HCT116 (cell line): ENCODE data around the gene NIPAL4. TPM values are rescaled to one million over a fixed set of nuclear protein-coding genes. Genes with fewer than 3 reads are reported as not detected.

Experiments used
- ATAC-seq: fragments of 200-7000 bp; cut with Tn5 transposase; 2 replicates; pipeline ENCODE4 v1.9.1; 2020; ENCODE audit warnings: mild to moderate bottlenecking, moderate library complexity
- BruUV-seq: library from RNA; stranded (reverse); fragments of 400-500 nt; replicated peaks from 2 replicates; lab custom pipeline; 2021; lab: Mats Ljungman, UMichigan
- CTCF ChIA-PET: fragments of 300-600 bp; sonication (Branson Sonifier 250); formaldehyde crosslinking; loops from one replicate; lab custom pipeline; 2021; ENCODE audit warnings: antibody characterized with exemption; lab: Charles Lee
- POLR2A ChIA-PET: fragments of 300-600, 350-600 bp; sonication (Branson Sonifier 250); formaldehyde crosslinking; loops from one replicate; lab custom pipeline; 2021; ENCODE audit warnings: antibody characterized with exemption; lab: Charles Lee
- RAD21 ChIA-PET, 2 experiments: fragments of 300-600 bp; sonication (Branson Sonifier 250); formaldehyde crosslinking; loops; one replicate each; lab custom pipeline; 2023; ENCODE audit warnings: low total read pairs in 2 of 2; ENCODE audit not compliant: uncharacterized antibody in 2 of 2, unreplicated experiment in 2 of 2, low non-redundant PET in 1 of 2; lab: Charles Lee
- DNase-seq: peaks from one replicate; pipeline ENCODE4 v3.0.0-alpha.2; 2010; ENCODE audit warnings: low read depth, low spot score
- H2AFZ ChIP-seq: fragments of 200-600 bp; shearing (Covaris generic), sonication (generic); 2 replicates; pipeline ENCODE4 v1.6.1; 2017; ENCODE audit warnings: low read depth, mixed run types, mixed read lengths, antibody characterized with exemption, low read length; ENCODE audit not compliant: poor library complexity, severe bottlenecking
- H3K27ac ChIP-seq: 2 replicates; pipeline ENCODE4 v1.5.1; 2012; ENCODE audit warnings: low read depth, low read length
- H3K27me3 ChIP-seq: fragments of 200-600 bp; sonication (generic); 2 replicates; pipeline ENCODE4 v1.6.1; 2016; ENCODE audit warnings: mixed run types, low read length, mixed read lengths; ENCODE audit not compliant: insufficient read depth
- H3K36me3 ChIP-seq, 2 experiments: fragments of 200-500 bp in 1 of 2; fragments of 200-600 bp in 1 of 2; sonication (Bioruptor generic) in 1 of 2; sonication (generic) in 1 of 2; 2 replicates each; pipeline versions ENCODE4 v1.5.1 to v1.6.1; 2014 to 2016; ENCODE audit warnings: low read length in 2 of 2, inconsistent platforms in 1 of 2, mixed read lengths in 1 of 2, mixed run types in 1 of 2; ENCODE audit not compliant: insufficient read depth in 2 of 2, control insufficient read depth in 1 of 2
- H3K4me1 ChIP-seq, 2 experiments: fragments of 200-600 bp in 1 of 2; sonication (generic) in 1 of 2; 2 replicates each; pipeline versions ENCODE4 v1.5.1 to v1.6.1; 2012 to 2017; ENCODE audit warnings: low read length in 2 of 2, inconsistent platforms in 1 of 2, mild to moderate bottlenecking in 1 of 2, mixed read lengths in 1 of 2, mixed run types in 1 of 2, moderate library complexity in 1 of 2; ENCODE audit not compliant: insufficient read depth in 2 of 2, control insufficient read depth in 1 of 2
- H3K4me2 ChIP-seq: fragments of 200-600 bp; sonication (generic); 2 replicates; pipeline ENCODE4 v1.6.1; 2017; ENCODE audit warnings: mixed run types, low read length, mixed read lengths
- H3K4me3 ChIP-seq, 2 experiments: fragments of 200-600 bp in 1 of 2; sonication (generic) in 1 of 2; replicated peaks in 1 of 2; 2 replicates each; pipeline ENCODE4 v1.5.1; 2011 to 2016; ENCODE audit warnings: low read length in 2 of 2, control low read depth in 1 of 2, low read depth in 1 of 2, mild to moderate bottlenecking in 1 of 2, mixed read lengths in 1 of 2, mixed run types in 1 of 2
- H3K79me2 ChIP-seq: fragments of 200-600 bp; sonication (generic); 2 replicates; pipeline ENCODE4 v1.6.1; 2017; ENCODE audit warnings: mild to moderate bottlenecking, mixed run types, low read length, moderate library complexity, mixed read lengths; ENCODE audit not compliant: insufficient read depth
- H3K9ac ChIP-seq: fragments of 200-600 bp; sonication (generic); 2 replicates; pipeline ENCODE4 v1.6.1; 2016; ENCODE audit warnings: low read length, mixed read lengths
- H3K9me2 ChIP-seq: fragments of 200-600 bp; sonication (generic), shearing (Covaris generic); 2 replicates; pipeline ENCODE4 v1.6.1; 2017; ENCODE audit warnings: mixed run types, mild to moderate bottlenecking, moderate library complexity; ENCODE audit not compliant: insufficient read depth
- H3K9me3 ChIP-seq, 2 experiments: fragments of 200-500 bp in 1 of 2; fragments of 200-600 bp in 1 of 2; sonication (Bioruptor generic) in 1 of 2; sonication (generic) in 1 of 2; 2 replicates each; pipeline ENCODE4 v1.6.1; 2014 to 2017; ENCODE audit warnings: low read length in 2 of 2, mixed read lengths in 2 of 2, inconsistent platforms in 1 of 2, low read depth in 1 of 2, mild to moderate bottlenecking in 1 of 2, mixed run types in 1 of 2, moderate library complexity in 1 of 2; ENCODE audit not compliant: control insufficient read depth in 1 of 2, insufficient read depth in 1 of 2
- H4K20me1 ChIP-seq: fragments of 200-600 bp; sonication (generic), shearing (Covaris generic); 2 replicates; pipeline ENCODE4 v1.6.1; 2017; ENCODE audit warnings: mixed run types, mild to moderate bottlenecking, moderate library complexity; ENCODE audit not compliant: insufficient read depth
- EGR1 ChIP-seq: IDR thresholded peaks from 2 replicates; pipeline ENCODE4 v1.6.1; 2012; ENCODE audit warnings: low read depth
- EZH2 ChIP-seq: fragments of 200-600 bp; sonication (generic); IDR thresholded peaks from 2 replicates; pipeline ENCODE4 v1.6.1; 2017; ENCODE audit warnings: antibody characterized with exemption, mixed run types
- FOSL1 ChIP-seq: IDR thresholded peaks from 2 replicates; pipeline ENCODE4 v1.6.1; 2012; ENCODE audit warnings: low read depth
- JUND ChIP-seq: IDR thresholded peaks from 2 replicates; pipeline ENCODE4 v1.6.1; 2012
- RAD21 ChIP-seq: IDR thresholded peaks from 2 replicates; pipeline ENCODE4 v1.6.1; 2012; ENCODE audit warnings: low read depth, mild to moderate bottlenecking
- SRF ChIP-seq: IDR thresholded peaks from 2 replicates; pipeline ENCODE4 v1.6.1; 2012; ENCODE audit warnings: low read depth
- intact Hi-C: fragments of 100-400 bp; cut with micrococcal nuclease; formaldehyde crosslinking; loops from 2 replicates; pipeline ENCODE4 v1.10.0; 2022
- total RNA-seq: library from RNA; stranded (reverse); gene quantifications from one replicate; pipeline ENCODE4 v1.2.1, GENCODE V29; 2021; ENCODE audit not compliant: unreplicated experiment
- TF ChIP-seq, protein P1 (sequence below): IDR thresholded peaks from 2 replicates; pipeline ENCODE4 v1.6.1; 2012; ENCODE audit warnings: low read depth
- TF ChIP-seq, protein P2 (sequence below), 3 experiments: fragments of 200-600 bp in 1 of 3; sonication (generic) in 1 of 3; IDR thresholded peaks in 2 of 3; conservative IDR thresholded peaks in 1 of 3; 2 replicates each; pipeline ENCODE4 v1.5.1; 2012 to 2017; ENCODE audit warnings: low read depth in 2 of 3, low read length in 2 of 3, antibody characterized with exemption in 1 of 3, borderline replicate concordance in 1 of 3, control low read depth in 1 of 3, mild to moderate bottlenecking in 1 of 3, mixed read lengths in 1 of 3, mixed run types in 1 of 3, moderate library complexity in 1 of 3; ENCODE audit not compliant: insufficient read depth in 1 of 3
- TF ChIP-seq, protein P3 (sequence below): IDR thresholded peaks from 2 replicates; pipeline ENCODE4 v1.6.1; 2012

The NIPAL4 gene
- total RNA-seq, 1 experiment from 2014 or later, result 0.12 TPM

DNA sequence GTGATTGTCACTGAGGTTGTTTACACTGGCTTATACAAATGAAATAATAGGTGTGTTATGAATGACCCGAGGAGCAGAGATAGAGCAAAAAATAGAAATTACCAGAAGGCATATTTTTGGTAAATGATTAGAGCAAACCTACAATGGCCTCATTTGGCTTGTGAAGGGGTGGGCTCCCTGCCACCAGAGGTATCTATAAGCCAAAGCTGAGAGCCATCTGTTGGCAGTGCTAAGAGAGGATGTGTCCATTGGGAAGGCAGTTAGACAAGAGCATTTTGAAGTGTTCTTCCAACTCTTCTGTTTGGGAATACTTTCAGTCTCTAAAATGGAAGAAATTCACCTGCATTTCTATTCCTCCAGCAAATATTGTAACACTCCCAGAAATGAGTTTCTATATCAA lies 10.6 kb downstream of the NIPAL4 start (continued):
- TF ChIP-seq, protein P1, sequence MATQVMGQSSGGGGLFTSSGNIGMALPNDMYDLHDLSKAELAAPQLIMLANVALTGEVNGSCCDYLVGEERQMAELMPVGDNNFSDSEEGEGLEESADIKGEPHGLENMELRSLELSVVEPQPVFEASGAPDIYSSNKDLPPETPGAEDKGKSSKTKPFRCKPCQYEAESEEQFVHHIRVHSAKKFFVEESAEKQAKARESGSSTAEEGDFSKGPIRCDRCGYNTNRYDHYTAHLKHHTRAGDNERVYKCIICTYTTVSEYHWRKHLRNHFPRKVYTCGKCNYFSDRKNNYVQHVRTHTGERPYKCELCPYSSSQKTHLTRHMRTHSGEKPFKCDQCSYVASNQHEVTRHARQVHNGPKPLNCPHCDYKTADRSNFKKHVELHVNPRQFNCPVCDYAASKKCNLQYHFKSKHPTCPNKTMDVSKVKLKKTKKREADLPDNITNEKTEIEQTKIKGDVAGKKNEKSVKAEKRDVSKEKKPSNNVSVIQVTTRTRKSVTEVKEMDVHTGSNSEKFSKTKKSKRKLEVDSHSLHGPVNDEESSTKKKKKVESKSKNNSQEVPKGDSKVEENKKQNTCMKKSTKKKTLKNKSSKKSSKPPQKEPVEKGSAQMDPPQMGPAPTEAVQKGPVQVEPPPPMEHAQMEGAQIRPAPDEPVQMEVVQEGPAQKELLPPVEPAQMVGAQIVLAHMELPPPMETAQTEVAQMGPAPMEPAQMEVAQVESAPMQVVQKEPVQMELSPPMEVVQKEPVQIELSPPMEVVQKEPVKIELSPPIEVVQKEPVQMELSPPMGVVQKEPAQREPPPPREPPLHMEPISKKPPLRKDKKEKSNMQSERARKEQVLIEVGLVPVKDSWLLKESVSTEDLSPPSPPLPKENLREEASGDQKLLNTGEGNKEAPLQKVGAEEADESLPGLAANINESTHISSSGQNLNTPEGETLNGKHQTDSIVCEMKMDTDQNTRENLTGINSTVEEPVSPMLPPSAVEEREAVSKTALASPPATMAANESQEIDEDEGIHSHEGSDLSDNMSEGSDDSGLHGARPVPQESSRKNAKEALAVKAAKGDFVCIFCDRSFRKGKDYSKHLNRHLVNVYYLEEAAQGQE, result no peak
- TF ChIP-seq JUND (no peak), FOSL1 (no peak), EZH2 (no peak)

DNA sequence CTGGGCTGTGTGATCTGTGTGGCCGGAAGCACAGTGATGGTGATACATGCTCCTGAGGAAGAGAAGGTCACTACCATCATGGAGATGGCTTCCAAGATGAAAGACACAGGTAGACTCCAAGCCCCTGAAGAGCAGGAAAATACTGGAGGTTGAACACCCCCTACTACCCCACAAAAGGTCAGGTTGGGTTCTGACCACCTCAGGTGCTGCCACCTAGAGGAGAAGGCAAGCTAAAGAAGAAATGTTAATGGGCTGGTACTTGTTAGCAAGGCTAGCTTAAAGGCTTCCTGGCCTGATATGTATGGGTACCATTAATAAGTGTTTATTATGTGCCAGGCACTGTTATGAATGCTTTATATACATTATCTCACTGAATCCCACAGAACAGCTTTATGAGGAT lies 11.7 kb downstream of the NIPAL4 start:
- Histone ChIP-seq H3K9ac (no peak overlapping the region), H2AFZ (no peak overlapping the region), H3K9me3 (no peaks in the 10 kb centered on the region)
- TF ChIP-seq EGR1 (no peak), RAD21 (peak; percentile 64), SRF (no peak)
- TF ChIP-seq, protein P2, sequence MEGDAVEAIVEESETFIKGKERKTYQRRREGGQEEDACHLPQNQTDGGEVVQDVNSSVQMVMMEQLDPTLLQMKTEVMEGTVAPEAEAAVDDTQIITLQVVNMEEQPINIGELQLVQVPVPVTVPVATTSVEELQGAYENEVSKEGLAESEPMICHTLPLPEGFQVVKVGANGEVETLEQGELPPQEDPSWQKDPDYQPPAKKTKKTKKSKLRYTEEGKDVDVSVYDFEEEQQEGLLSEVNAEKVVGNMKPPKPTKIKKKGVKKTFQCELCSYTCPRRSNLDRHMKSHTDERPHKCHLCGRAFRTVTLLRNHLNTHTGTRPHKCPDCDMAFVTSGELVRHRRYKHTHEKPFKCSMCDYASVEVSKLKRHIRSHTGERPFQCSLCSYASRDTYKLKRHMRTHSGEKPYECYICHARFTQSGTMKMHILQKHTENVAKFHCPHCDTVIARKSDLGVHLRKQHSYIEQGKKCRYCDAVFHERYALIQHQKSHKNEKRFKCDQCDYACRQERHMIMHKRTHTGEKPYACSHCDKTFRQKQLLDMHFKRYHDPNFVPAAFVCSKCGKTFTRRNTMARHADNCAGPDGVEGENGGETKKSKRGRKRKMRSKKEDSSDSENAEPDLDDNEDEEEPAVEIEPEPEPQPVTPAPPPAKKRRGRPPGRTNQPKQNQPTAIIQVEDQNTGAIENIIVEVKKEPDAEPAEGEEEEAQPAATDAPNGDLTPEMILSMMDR (IDR thresholded peaks at IDR 0.05 in 2 of 3, conservative IDR thresholded peaks at IDR 0.05 in 1 of 3; ENCODE audit: borderline replicate concordance in 1 of 3, insufficient read depth in 1 of 3, low read depth in 2 of 3, low read length in 2 of 3), result peak; percentile 70 to 87 (median 79)
- TF ChIP-seq, protein P3, sequence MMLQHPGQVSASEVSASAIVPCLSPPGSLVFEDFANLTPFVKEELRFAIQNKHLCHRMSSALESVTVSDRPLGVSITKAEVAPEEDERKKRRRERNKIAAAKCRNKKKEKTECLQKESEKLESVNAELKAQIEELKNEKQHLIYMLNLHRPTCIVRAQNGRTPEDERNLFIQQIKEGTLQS, result no peak
- TF ChIP-seq, all 23 proteins: peak for 2
- Histone ChIP-seq H3K79me2 (no peaks in the 10 kb centered on the region), H3K36me3 (no peaks in the 10 kb centered on the region), H3K27ac (no peak overlapping the region), H3K4me3 (no peak overlapping the region), H3K27me3 (no peaks in the 10 kb centered on the region), H4K20me1 (no peaks in the 10 kb centered on the region), H3K4me2 (no peak overlapping the region), H3K9me2 (no peaks in the 10 kb centered on the region), H3K4me1 (no peaks in the 10 kb centered on the region; a peak in 1 of 4 replicates)
- ChIA-PET POLR2A (no interaction called here), RAD21 (interaction anchor here (1.0 to 1.2 kb wide), 2 partner anchors 40 kb away, joined by 3 to 5 read pairs; no protein-coding TSS in a partner anchor), CTCF (interaction anchor here (0.6 to 2.5 kb wide), 22 partner anchors 8 to 324 kb away, joined by 3 to 18 read pairs (median 4); partner anchors contain the start of gene THG1L)
- BruUV-seq, result no TSS peak
- ATAC-seq (peak; percentile 78), DNase-seq (peak; percentile 34)
- intact Hi-C loops, result loop anchor here (1.0 to 10.0 kb wide), 2 partner anchors 105 to 243 kb away; no protein-coding TSS in a partner anchor
